Mesenchymal stem cell (in vitro differentiated cells and primary cell): ENCODE measurements around the gene DNAH9.

ENCODE experiments used
- DNase-seq: peaks from one replicate; pipeline ENCODE4 v3.0.0-alpha.2; 2013
- H2AFZ ChIP-seq: one replicate; pipeline ENCODE4 v1.6.1; 2013; ENCODE audit warnings: low read depth, mild to moderate bottlenecking, control low read depth, inconsistent platforms, low read length, moderate library complexity
- H2AK5ac ChIP-seq: 2 replicates; pipeline ENCODE4 v1.6.1; 2013; ENCODE audit warnings: low read length, moderate library complexity, mild to moderate bottlenecking, inconsistent platforms; ENCODE audit not compliant: severe bottlenecking
- H2BK120ac ChIP-seq: one replicate; pipeline ENCODE4 v1.6.1; 2013; ENCODE audit warnings: low read depth, mild to moderate bottlenecking, inconsistent platforms, low read length, moderate library complexity
- H2BK12ac ChIP-seq, 2 experiments: one replicate each; pipeline ENCODE4 v1.6.1; 2013; ENCODE audit warnings: inconsistent platforms in 2 of 2, low read length in 2 of 2, mild to moderate bottlenecking in 2 of 2, moderate library complexity in 2 of 2, control low read depth in 1 of 2
- H2BK15ac ChIP-seq: one replicate; pipeline ENCODE4 v1.6.1; 2013; ENCODE audit warnings: mild to moderate bottlenecking, low read depth, inconsistent platforms; ENCODE audit not compliant: poor library complexity, severe bottlenecking
- H2BK5ac ChIP-seq: 2 replicates; pipeline ENCODE4 v1.6.1; 2013; ENCODE audit warnings: low read depth, mild to moderate bottlenecking, low read length, control low read depth, inconsistent platforms; ENCODE audit not compliant: poor library complexity, severe bottlenecking
- H3K14ac ChIP-seq, 2 experiments: one replicate each; pipeline ENCODE4 v1.6.1; 2013; ENCODE audit warnings: inconsistent platforms in 2 of 2, low read length in 2 of 2, control low read depth in 1 of 2, mild to moderate bottlenecking in 1 of 2, moderate library complexity in 1 of 2
- H3K18ac ChIP-seq, 2 experiments: one replicate each; pipeline ENCODE4 v1.6.1; 2013; ENCODE audit warnings: inconsistent platforms in 2 of 2, low read length in 2 of 2, control low read depth in 1 of 2, low read depth in 1 of 2, mild to moderate bottlenecking in 1 of 2
- H3K23ac ChIP-seq, 2 experiments: one replicate each; pipeline ENCODE4 v1.6.1; 2013; ENCODE audit warnings: inconsistent platforms in 2 of 2, low read length in 2 of 2, mild to moderate bottlenecking in 2 of 2, moderate library complexity in 2 of 2, control low read depth in 1 of 2
- H3K27ac ChIP-seq: 2 replicates; pipeline ENCODE4 v1.5.1; 2013; ENCODE audit warnings: mild to moderate bottlenecking, moderate library complexity, low read length, control low read depth, inconsistent platforms; ENCODE audit not compliant: poor library complexity, severe bottlenecking
- H3K27me3 ChIP-seq, 2 experiments: 2 replicates each; pipeline versions ENCODE4 v1.6.1 to v1.7.0; 2013; ENCODE audit warnings: low read length in 2 of 2, mild to moderate bottlenecking in 2 of 2, moderate library complexity in 2 of 2, control low read depth in 1 of 2, inconsistent platforms in 1 of 2; ENCODE audit not compliant: control insufficient read depth in 1 of 2, insufficient read depth in 1 of 2
- H3K36me3 ChIP-seq, 2 experiments: 2 replicates each; pipeline versions ENCODE4 v1.6.1 to v1.7.0; 2013; ENCODE audit warnings: low read length in 2 of 2, control low read depth in 1 of 2, inconsistent platforms in 1 of 2, low read depth in 1 of 2, mild to moderate bottlenecking in 1 of 2; ENCODE audit not compliant: insufficient read depth in 2 of 2, control insufficient read depth in 1 of 2
- H3K4ac ChIP-seq, 2 experiments: one replicate each; pipeline ENCODE4 v1.6.1; 2013; ENCODE audit warnings: inconsistent platforms in 2 of 2, low read length in 2 of 2, mild to moderate bottlenecking in 2 of 2, moderate library complexity in 2 of 2, control low read depth in 1 of 2, low read depth in 1 of 2
- H3K4me1 ChIP-seq: 2 replicates; pipeline ENCODE4 v1.6.1; 2013; ENCODE audit warnings: low read depth, low read length, control low read depth; ENCODE audit not compliant: control insufficient read depth, insufficient read depth
- H3K4me2 ChIP-seq: 2 replicates; pipeline ENCODE4 v1.6.1; 2013; ENCODE audit warnings: low read length, mild to moderate bottlenecking, inconsistent platforms; ENCODE audit not compliant: poor library complexity, severe bottlenecking
- H3K4me3 ChIP-seq, 2 experiments: 2 replicates each; pipeline versions ENCODE4 v1.5.1 to v1.7.0; 2013; ENCODE audit warnings: low read length in 2 of 2, mild to moderate bottlenecking in 2 of 2, control low read depth in 1 of 2, low read depth in 1 of 2; ENCODE audit not compliant: insufficient read depth in 1 of 2
- H3K79me1 ChIP-seq: replicated peaks from 2 replicates; pipeline ENCODE4 v1.6.1; 2013; ENCODE audit warnings: mild to moderate bottlenecking, control low read depth, low read length, inconsistent platforms; ENCODE audit not compliant: poor library complexity, severe bottlenecking
- H3K9ac ChIP-seq: 2 replicates; pipeline ENCODE4 v1.7.0; 2013; ENCODE audit warnings: mild to moderate bottlenecking, low read length, moderate library complexity
- H3K9me3 ChIP-seq: 2 replicates; pipeline ENCODE4 v1.7.0; 2013; ENCODE audit warnings: mild to moderate bottlenecking, low read length; ENCODE audit not compliant: control insufficient read depth
- H4K8ac ChIP-seq: one replicate; pipeline ENCODE4 v1.6.1; 2013; ENCODE audit warnings: inconsistent platforms, mild to moderate bottlenecking, low read length, moderate library complexity
- H4K91ac ChIP-seq: one replicate; pipeline ENCODE4 v1.6.1; 2013; ENCODE audit warnings: mild to moderate bottlenecking, low read length, inconsistent platforms
- WGBS: methylation state at CpG from one replicate; pipeline ENCODE4 v1.1.7; 2013; ENCODE audit warnings: mixed read lengths; 5-methylcytosine and 5-hydroxymethylcytosine counted together

Gene DNAH9

DNA sequence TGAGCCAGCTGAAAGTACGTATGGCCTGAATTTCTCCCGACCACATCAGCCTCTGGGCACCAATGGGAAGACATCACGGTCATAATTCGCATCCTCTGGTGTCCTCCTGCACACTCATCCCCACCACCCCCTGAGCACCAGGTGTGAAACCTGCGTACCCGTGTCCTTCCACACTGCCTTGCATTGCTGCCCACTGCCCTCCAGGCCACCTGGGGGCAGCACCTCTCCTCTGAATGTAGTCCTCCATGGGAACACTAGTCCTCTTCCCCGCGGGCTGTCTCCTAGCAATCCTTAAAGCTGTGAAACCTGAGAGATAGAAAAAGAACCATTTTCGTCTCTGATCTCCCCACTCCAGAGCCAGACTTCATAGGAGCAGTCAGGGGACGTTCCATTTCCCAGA is 273.5 kb downstream of the DNAH9 start:
- Histone ChIP-seq H3K27ac (no peak overlapping the region), H3K79me1 (no peaks in the 10 kb centered on the region), H2BK15ac (no peak overlapping the region), H2AK5ac (no peak overlapping the region), H3K4me1 (no peaks in the 10 kb centered on the region), H2AFZ (no peak overlapping the region), H3K9ac (no peak overlapping the region), H3K14ac (no peak overlapping the region), H3K4me3 (no peak overlapping the region), H3K23ac (no peak overlapping the region), H4K8ac (no peak overlapping the region), H4K91ac (no peak overlapping the region), H3K36me3 (no peaks in the 10 kb centered on the region), H3K4ac (no peak overlapping the region), H3K9me3 (peaks cover 6% of the 10 kb centered on the region), H2BK120ac (no peak overlapping the region), H3K4me2 (no peak overlapping the region), H2BK12ac (no peak overlapping the region), H3K27me3 (peaks cover 0 to 3% of the 10 kb centered on the region in 2 experiments), H3K18ac (no peak overlapping the region), H2BK5ac (no peak overlapping the region)
- 71% methylated on average over 10 of the region's 10 CpGs for WGBS
- DNase-seq = no peak

DNA sequence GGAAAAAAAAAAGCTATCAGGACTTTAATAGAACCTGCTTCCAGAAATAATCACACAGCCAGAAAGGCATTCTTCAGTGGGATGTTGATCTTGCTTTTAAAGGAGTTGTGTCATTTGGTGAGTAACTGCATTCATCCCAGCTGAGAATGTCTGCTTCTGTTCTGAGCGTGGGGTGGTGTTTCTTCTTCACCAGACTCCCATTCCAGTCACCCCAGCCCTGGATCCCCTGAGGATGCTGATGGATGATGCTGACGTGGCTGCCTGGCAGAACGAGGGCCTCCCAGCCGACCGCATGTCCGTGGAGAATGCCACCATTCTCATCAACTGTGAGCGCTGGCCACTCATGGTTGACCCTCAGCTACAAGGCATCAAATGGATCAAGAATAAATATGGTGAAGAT is 276.5 kb downstream of the DNAH9 start:
- Histone ChIP-seq H3K4me3 (no peak overlapping the region), H4K8ac (no peak overlapping the region), H3K4me1 (no peaks in the 10 kb centered on the region), H3K4ac (no peak overlapping the region), H3K27ac (no peak overlapping the region), H2AK5ac (no peak overlapping the region), H2AFZ (no peak overlapping the region), H3K9ac (no peak overlapping the region), H3K79me1 (no peaks in the 10 kb centered on the region), H3K27me3 (peaks cover 0 to 3% of the 10 kb centered on the region in 2 experiments), H2BK15ac (no peak overlapping the region), H2BK120ac (no peak overlapping the region), H3K36me3 (no peaks in the 10 kb centered on the region), H3K9me3 (peaks cover 3% of the 10 kb centered on the region), H3K18ac (no peak overlapping the region), H3K4me2 (no peak overlapping the region), H2BK12ac (no peak overlapping the region), H4K91ac (no peak overlapping the region), H3K14ac (no peak overlapping the region), H2BK5ac (no peak overlapping the region), H3K23ac (no peak overlapping the region)
- 75% methylated on average over 7 of the region's 7 CpGs for WGBS
- DNase-seq = no peak

DNA sequence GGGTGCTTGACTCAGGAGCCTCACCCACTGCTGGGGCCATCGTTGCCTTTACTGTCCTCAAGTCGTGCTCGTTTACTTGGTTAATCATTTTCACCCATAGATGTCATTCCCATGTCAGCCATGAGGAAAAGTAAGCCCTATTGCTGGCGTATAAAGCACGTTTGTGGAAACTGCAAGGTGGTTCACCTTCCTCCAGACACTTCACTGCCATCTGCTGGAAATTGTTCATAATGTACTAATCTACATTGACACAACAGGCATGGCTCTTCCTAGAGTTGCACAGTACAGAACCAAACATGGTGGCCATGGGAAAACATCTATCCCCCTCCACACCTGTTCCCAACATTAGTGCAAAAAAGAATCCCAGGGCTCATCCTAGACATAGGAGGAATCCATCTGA is 282.4 kb downstream of the DNAH9 start:
- 57% methylated on average over 5 of the region's 5 CpGs for WGBS
- Histone ChIP-seq H2BK15ac (no peak overlapping the region), H3K9ac (no peak overlapping the region), H2BK120ac (no peak overlapping the region), H3K4me3 (no peak overlapping the region), H3K9me3 (no peaks in the 10 kb centered on the region), H2BK12ac (no peak overlapping the region), H3K4ac (no peak overlapping the region), H2AK5ac (no peak overlapping the region), H3K36me3 (no peaks in the 10 kb centered on the region), H3K14ac (no peak overlapping the region), H4K91ac (no peak overlapping the region), H3K18ac (no peak overlapping the region), H2AFZ (no peak overlapping the region), H4K8ac (no peak overlapping the region), H3K27ac (no peak overlapping the region), H3K79me1 (no peaks in the 10 kb centered on the region), H2BK5ac (no peak overlapping the region), H3K27me3 (peaks cover 0 to 5% of the 10 kb centered on the region in 2 experiments), H3K23ac (no peak overlapping the region), H3K4me2 (no peak overlapping the region), H3K4me1 (no peaks in the 10 kb centered on the region)
- no peak for DNase-seq

DNA sequence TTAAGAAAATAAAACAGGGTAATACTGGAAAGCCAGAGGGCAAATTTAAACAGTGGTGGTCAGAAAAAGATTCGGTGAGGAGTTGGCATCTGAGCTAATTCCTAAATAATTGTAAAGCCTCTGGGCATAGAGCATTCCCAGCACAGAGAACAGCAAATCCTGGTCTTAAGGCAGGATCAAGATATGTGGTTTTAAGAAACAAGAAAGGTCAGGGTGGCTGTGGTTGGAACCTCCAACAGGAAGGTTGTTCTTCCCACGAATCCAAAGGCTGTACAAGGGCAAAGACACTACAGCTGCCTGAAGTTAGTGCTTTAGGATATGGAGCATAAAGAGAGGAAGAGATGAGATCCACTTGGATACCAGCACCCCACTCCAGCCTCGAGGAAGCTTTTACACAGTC is 284.4 kb downstream of the DNAH9 start:
- Histone ChIP-seq H3K23ac (no peak overlapping the region), H2AK5ac (no peak overlapping the region), H3K9ac (no peak overlapping the region), H3K4ac (no peak overlapping the region), H3K4me2 (no peak overlapping the region), H3K9me3 (no peaks in the 10 kb centered on the region), H3K18ac (no peak overlapping the region), H2BK12ac (no peak overlapping the region), H3K79me1 (no peaks in the 10 kb centered on the region), H3K4me3 (no peak overlapping the region), H3K27ac (no peak overlapping the region), H2BK5ac (no peak overlapping the region), H2BK15ac (no peak overlapping the region), H2BK120ac (no peak overlapping the region), H2AFZ (no peak overlapping the region), H4K8ac (no peak overlapping the region), H3K14ac (no peak overlapping the region), H4K91ac (no peak overlapping the region), H3K4me1 (no peaks in the 10 kb centered on the region), H3K36me3 (no peaks in the 10 kb centered on the region), H3K27me3 (peaks cover 0 to 5% of the 10 kb centered on the region in 2 experiments)
- no peak for DNase-seq
- 50% methylated on average over 3 of the region's 3 CpGs for WGBS
